GM12875 (cell line): ENCODE measurements around the gene TMEM45A.
"Not testable (repeated sequence)": the region's sequence is repeated elsewhere in the genome, so short reads cannot be mapped to it uniquely, and the experiment has no call there.

Experiments used
- H3K4me3 ChIP-seq: one replicate; pipeline ENCODE4 v1.5.1; 2011; ENCODE audit warnings: low read depth, low read length, control low read depth
- CTCF ChIP-seq: IDR thresholded peaks from 2 replicates; pipeline ENCODE4 v1.5.1; 2011; ENCODE audit warnings: low read depth, mild to moderate bottlenecking, control low read depth, inconsistent platforms, low read length, moderate library complexity, borderline replicate concordance; ENCODE audit not compliant: insufficient read depth

TMEM45A gene

GRCh38 chr3:100535610-100535943 is 43.2 kb downstream of the TMEM45A start:
- no peak overlapping the region for H3K4me3 ChIP-seq
- no peak for TF ChIP-seq CTCF

- TF ChIP-seq CTCF: no peak
- no peak overlapping the region for H3K4me3 ChIP-seq
Measured at GRCh38 chr3:100536093-100536492, 43.7 kb downstream of the TMEM45A start.

GRCh38 chr3:100537646-100538338 is 45.4 kb downstream of the TMEM45A start:
- TF ChIP-seq CTCF: no peak
- H3K4me3 ChIP-seq: no peak overlapping the region

- no peak overlapping the region for H3K4me3 ChIP-seq
- no peak for TF ChIP-seq CTCF
Measured at GRCh38 chr3:100538339-100538706, 45.9 kb downstream of the TMEM45A start.

GRCh38 chr3:100540791-100541334 is 48.4 kb downstream of the TMEM45A start:
- TF ChIP-seq CTCF: no peak
- H3K4me3 ChIP-seq: no peak overlapping the region

GRCh38 chr3:100541428-100541827 is 49.0 kb downstream of the TMEM45A start:
- H3K4me3 ChIP-seq: not testable (repeated sequence)

GRCh38 chr3:100545371-100545770 is 53.0 kb downstream of the TMEM45A start:
- no peak overlapping the region for H3K4me3 ChIP-seq
- TF ChIP-seq CTCF: no peak
